Measurements from ENCODE around the gene TNS1. TPM values are rescaled to one million over a fixed set of nuclear protein-coding genes. Genes with fewer than 3 reads are reported as not detected.

TNS1 gene
- total and polyA plus RNA-seq, 8 donors = 139 to 327 (median 159) TPM

GRCh38 chr2:217918308-217919024 lies 84.3 kb downstream of the TNS1 start:
- Histone ChIP-seq H3K27me3 (no peaks in the 10 kb centered on the region), H3K4me3 (no peak overlapping the region), H3K27ac (peak overlapping the region; percentile 53 to 71), H3K4me1 (peaks cover 75 to 100% of the 10 kb centered on the region in 2 donors), H3K36me3 (peaks cover 0 to 4% of the 10 kb centered on the region in 2 donors), H3K9me3 (no peaks in the 10 kb centered on the region)
- DNase-seq (peak in 1 of 4 donors; percentile 81), ATAC-seq (peak; percentile 4)
- intact Hi-C loops (cut with DNase I) = no loop called here
- no peak for TF ChIP-seq CTCF (IDR thresholded peaks at IDR 0.05)

- no peak for TF ChIP-seq CTCF (IDR thresholded peaks at IDR 0.05)
- DNase-seq (peak in 2 of 4 donors; percentile 68 to 79), ATAC-seq (peak; percentile 46)
- peaks cover 75 to 100% of the 10 kb centered on the region in 2 donors for H3K4me1 ChIP-seq
- intact Hi-C loops (cut with DNase I) = no loop called here
- no peaks in the 10 kb centered on the region for H3K9me3 ChIP-seq
- H3K36me3 ChIP-seq = peaks cover 0 to 4% of the 10 kb centered on the region in 2 donors
- peak overlapping the region; percentile 71 to 75 for H3K27ac ChIP-seq
- H3K27me3 ChIP-seq = no peaks in the 10 kb centered on the region
- H3K4me3 ChIP-seq = no peak overlapping the region
Measured at GRCh38 chr2:217916504-217917254, 86.1 kb downstream of the TNS1 start.

GRCh38 chr2:217915706-217916105 lies 87.1 kb downstream of the TNS1 start:
- intact Hi-C loops (cut with DNase I) = no loop called here
- no peaks in the 10 kb centered on the region for H3K9me3 ChIP-seq
- H3K36me3 ChIP-seq = peaks cover 0 to 4% of the 10 kb centered on the region in 2 donors
- peak in 1 of 4 donors; percentile 25 for DNase-seq
- peaks cover 76 to 100% of the 10 kb centered on the region in 2 donors for H3K4me1 ChIP-seq
- no peak overlapping the region for H3K4me3 ChIP-seq
- peak overlapping the region; percentile 71 to 75 for H3K27ac ChIP-seq
- ATAC-seq = no peak
- H3K27me3 ChIP-seq = no peaks in the 10 kb centered on the region
- TF ChIP-seq CTCF (IDR thresholded peaks at IDR 0.05) = no peak

GRCh38 chr2:217914878-217915277 lies 87.9 kb downstream of the TNS1 start:
- Histone ChIP-seq H3K4me3 (no peak overlapping the region), H3K9me3 (no peaks in the 10 kb centered on the region), H3K27me3 (no peaks in the 10 kb centered on the region), H3K4me1 (peaks cover 76 to 99% of the 10 kb centered on the region in 2 donors), H3K36me3 (peaks cover 0 to 4% of the 10 kb centered on the region in 2 donors), H3K27ac (peak overlapping the region; percentile 74 to 75)
- no peak for TF ChIP-seq CTCF (IDR thresholded peaks at IDR 0.05)
- no peak for ATAC-seq
- intact Hi-C loops (cut with DNase I) = no loop called here
- DNase-seq = no peak

GRCh38 chr2:217914078-217914477 lies 88.7 kb downstream of the TNS1 start:
- peaks cover 0 to 4% of the 10 kb centered on the region in 2 donors for H3K36me3 ChIP-seq
- no peak for TF ChIP-seq CTCF (IDR thresholded peaks at IDR 0.05)
- no peaks in the 10 kb centered on the region for H3K9me3 ChIP-seq
- no peak for ATAC-seq
- H3K27ac ChIP-seq = peak overlapping the region; percentile 72 to 74
- no peak for DNase-seq
- H3K27me3 ChIP-seq = no peaks in the 10 kb centered on the region
- intact Hi-C loops (cut with DNase I) = no loop called here
- peaks cover 74 to 96% of the 10 kb centered on the region in 2 donors for H3K4me1 ChIP-seq
- H3K4me3 ChIP-seq = no peak overlapping the region
